Kidney (tissue), 14 donors: ENCODE data around the gene KRT75. TPM values are rescaled to one million over a fixed set of nuclear protein-coding genes. Genes with fewer than 3 reads are reported as not detected.

Experiments
- DNase-seq, 5 donors: peaks; one replicate each; pipeline ENCODE4 v3.0.0-alpha.2; 2013 to 2020
- FAIRE-seq: peaks from 2 replicates; lab custom pipeline; 2012; peaks lifted over from hg19 to GRCh38; lab: Jason Lieb, UNC
- H3K27ac ChIP-seq, 2 donors: one replicate each; pipeline ENCODE4 v1.7.0; 2013; ENCODE audit warnings: low read depth in 2 of 2, low read length in 2 of 2, inconsistent platforms in 1 of 2
- H3K27me3 ChIP-seq: one replicate; pipeline ENCODE4 v1.7.1; 2013; ENCODE audit warnings: low read length, inconsistent platforms; ENCODE audit not compliant: control insufficient read depth, insufficient read depth
- H3K36me3 ChIP-seq, 3 donors: one replicate each; pipeline versions ENCODE4 v1.7.0 to v1.7.1; 2013; ENCODE audit warnings: low read length in 3 of 3, control low read depth in 1 of 3, inconsistent platforms in 1 of 3; ENCODE audit not compliant: insufficient read depth in 3 of 3, control insufficient read depth in 2 of 3
- H3K4me1 ChIP-seq, 3 donors: one replicate each; pipeline versions ENCODE4 v1.7.0 to v1.7.1; 2013; ENCODE audit warnings: low read length in 3 of 3, inconsistent platforms in 1 of 3, low read depth in 1 of 3; ENCODE audit not compliant: control insufficient read depth in 2 of 3, insufficient read depth in 2 of 3
- H3K4me3 ChIP-seq, 3 donors: one replicate each; pipeline versions ENCODE4 v1.7.0 to v1.8.1; 2013; ENCODE audit warnings: low read length in 3 of 3, control low read depth in 1 of 3, inconsistent platforms in 1 of 3
- H3K9ac ChIP-seq, 3 donors: one replicate each; pipeline versions ENCODE4 v1.7.0 to v1.7.1; 2013; ENCODE audit warnings: low read length in 3 of 3, control low read depth in 1 of 3, inconsistent platforms in 1 of 3
- H3K9me3 ChIP-seq, 3 donors: one replicate each; pipeline versions ENCODE4 v1.7.0 to v1.7.1; 2013; ENCODE audit warnings: low read length in 3 of 3, control low read depth in 1 of 3, inconsistent platforms in 1 of 3; ENCODE audit not compliant: control insufficient read depth in 2 of 3, insufficient read depth in 1 of 3
- intact Hi-C: fragments of 100-400 bp; cut with DNase I; formaldehyde crosslinking; loops from one replicate; pipeline ENCODE4 v1.11.1; 2022
- polyA plus RNA-seq: library from polyadenylated mRNA; stranded (reverse); fragments of 350-450 nt; fragmentation: Illumina TruSeq; extraction: RNeasy Lipid Tissue Mini Kit (QIAGEN cat#74804); gene quantifications from one replicate; pipeline ENCODE4 v1.2.3, GENCODE V29; 2014; ENCODE audit warnings: low read depth, low replicate concordance; ENCODE audit not compliant: insufficient read depth
- total RNA-seq: library from RNA; stranded (reverse); fragmentation: NEBNext Ultra II Directional; extraction: Animal tissue kit (Norgen Biotek cat#: 25700); gene quantifications from one replicate; pipeline ENCODE4 v1.2.1, GENCODE V29; 2021
- TF ChIP-seq, protein P1 (sequence below): IDR thresholded peaks from 3 replicates; pipeline ENCODE4 v1.5.1; 2012; ENCODE audit warnings: mild to moderate bottlenecking, moderate library complexity, borderline replicate concordance; ENCODE audit not compliant: insufficient read depth; ENCODE audit errors: extremely low read depth
- donor health status: control.
- donor health status: control.
- donor health status: control.
- donor health status: control.
- donor health status: control.
- donor health status: DM: yes; HTN: yes; CAD: no.
- donor health status: Normal renal cell carcinoma (clear cell type).

The KRT75 gene
- total and polyA plus RNA-seq, 2 donors from 2014 or later, result not detected

DNA sequence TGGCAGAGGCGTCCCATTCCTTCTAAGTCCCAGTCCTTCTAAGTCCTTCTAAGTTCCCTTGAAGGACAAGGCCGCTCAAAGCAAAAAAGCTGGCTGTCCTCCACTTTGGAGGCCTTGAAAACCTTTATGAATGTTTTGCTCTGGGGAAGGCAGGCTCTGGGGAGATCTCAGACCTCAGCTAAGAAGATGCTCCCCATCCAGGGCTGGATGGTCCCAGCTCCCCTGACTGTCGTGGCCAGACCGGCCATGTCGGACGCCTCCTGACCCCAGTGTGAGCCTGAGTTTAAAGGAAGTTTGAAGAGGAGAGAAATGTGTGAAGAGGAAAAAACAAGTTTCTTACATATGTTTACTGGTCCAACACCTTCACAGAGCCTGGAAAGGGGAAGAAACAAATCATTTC lies 54.6 kb downstream of the KRT75 start:
- Histone ChIP-seq H3K9me3 (no peaks in the 10 kb centered on the region), H3K36me3 (no peaks in the 10 kb centered on the region), H3K4me3 (no peak overlapping the region), H3K9ac (no peak overlapping the region), H3K4me1 (no peaks in the 10 kb centered on the region), H3K27me3 (no peaks in the 10 kb centered on the region), H3K27ac (no peak overlapping the region)
- intact Hi-C loops, result loop anchor here (10.0 kb wide), 1 partner anchor 495 kb away; no protein-coding TSS in a partner anchor
- FAIRE-seq, result no peak
- DNase-seq, result no peak
- TF ChIP-seq, protein P1, sequence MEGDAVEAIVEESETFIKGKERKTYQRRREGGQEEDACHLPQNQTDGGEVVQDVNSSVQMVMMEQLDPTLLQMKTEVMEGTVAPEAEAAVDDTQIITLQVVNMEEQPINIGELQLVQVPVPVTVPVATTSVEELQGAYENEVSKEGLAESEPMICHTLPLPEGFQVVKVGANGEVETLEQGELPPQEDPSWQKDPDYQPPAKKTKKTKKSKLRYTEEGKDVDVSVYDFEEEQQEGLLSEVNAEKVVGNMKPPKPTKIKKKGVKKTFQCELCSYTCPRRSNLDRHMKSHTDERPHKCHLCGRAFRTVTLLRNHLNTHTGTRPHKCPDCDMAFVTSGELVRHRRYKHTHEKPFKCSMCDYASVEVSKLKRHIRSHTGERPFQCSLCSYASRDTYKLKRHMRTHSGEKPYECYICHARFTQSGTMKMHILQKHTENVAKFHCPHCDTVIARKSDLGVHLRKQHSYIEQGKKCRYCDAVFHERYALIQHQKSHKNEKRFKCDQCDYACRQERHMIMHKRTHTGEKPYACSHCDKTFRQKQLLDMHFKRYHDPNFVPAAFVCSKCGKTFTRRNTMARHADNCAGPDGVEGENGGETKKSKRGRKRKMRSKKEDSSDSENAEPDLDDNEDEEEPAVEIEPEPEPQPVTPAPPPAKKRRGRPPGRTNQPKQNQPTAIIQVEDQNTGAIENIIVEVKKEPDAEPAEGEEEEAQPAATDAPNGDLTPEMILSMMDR, result no peak

DNA sequence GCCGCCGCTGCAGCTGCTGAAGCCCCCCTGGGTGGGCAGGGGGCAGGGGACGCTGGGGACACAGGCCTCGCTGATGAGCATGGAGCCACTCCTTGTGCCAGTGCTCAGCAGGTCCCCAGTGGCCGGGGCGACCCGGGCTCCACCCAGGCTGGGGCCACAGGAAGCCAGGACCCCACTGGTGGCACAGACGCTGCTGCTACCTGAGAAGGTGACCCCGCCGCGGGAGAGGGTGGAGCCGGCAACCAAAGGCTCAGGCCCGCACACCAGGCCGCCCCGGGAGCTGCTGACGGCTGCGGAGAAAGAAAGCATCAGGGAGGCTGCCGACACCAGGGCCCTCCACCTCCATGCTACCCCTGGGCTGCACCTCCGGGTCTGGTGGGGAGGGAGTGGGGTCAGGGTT lies 56.1 kb downstream of the KRT75 start:
- H3K4me3 ChIP-seq, result no peak overlapping the region
- peaks cover 0 to 3% (median 0%) of the 10 kb centered on the region in 3 donors for H3K9me3 ChIP-seq
- no peaks in the 10 kb centered on the region for H3K27me3 ChIP-seq
- no peak overlapping the region for H3K27ac ChIP-seq
- FAIRE-seq (no peak), DNase-seq (no peak)
- H3K9ac ChIP-seq, result no peak overlapping the region
- intact Hi-C loops, result loop anchor here (10.0 kb wide), 1 partner anchor 497 kb away; no protein-coding TSS in a partner anchor
- TF ChIP-seq, protein P1, result no peak
- no peaks in the 10 kb centered on the region for H3K4me1 ChIP-seq
- H3K36me3 ChIP-seq, result no peaks in the 10 kb centered on the region

DNA sequence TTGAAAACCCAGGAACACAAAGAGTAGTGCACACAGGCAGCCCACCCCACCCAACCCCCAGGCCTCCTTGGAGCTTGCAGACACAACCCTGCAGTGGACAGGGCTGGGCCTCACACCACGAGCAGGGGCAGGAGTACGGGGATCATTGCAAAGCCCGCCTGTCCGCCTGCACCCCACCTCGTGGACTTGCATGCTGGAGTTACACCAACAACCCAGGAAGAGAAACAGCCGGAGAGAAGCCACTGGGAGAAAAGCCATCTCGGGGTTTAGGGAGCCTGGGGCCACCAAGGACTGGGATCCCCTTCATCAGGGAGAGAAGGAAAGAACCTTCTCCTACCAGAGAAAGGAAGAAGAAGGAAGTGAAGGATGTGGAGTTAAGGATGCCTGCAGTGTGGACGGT lies 56.9 kb downstream of the KRT75 start:
- intact Hi-C loops, result loop anchor here (10.0 kb wide), 1 partner anchor 498 kb away; no protein-coding TSS in a partner anchor

More for the DNA sequence above, 56.9 kb downstream of the KRT75 start:
- Histone ChIP-seq H3K9ac (no peak overlapping the region), H3K4me3 (no peak overlapping the region), H3K36me3 (no peaks in the 10 kb centered on the region), H3K4me1 (no peaks in the 10 kb centered on the region), H3K9me3 (peaks cover 0 to 3% (median 0%) of the 10 kb centered on the region in 3 donors), H3K27ac (no peak overlapping the region), H3K27me3 (no peaks in the 10 kb centered on the region)
- TF ChIP-seq, protein P1, result no peak
- DNase-seq (no peak), FAIRE-seq (no peak)

Other genes starting within 250 kb of the KRT75 start
- 12.3 TPM for gene KRT80, start 242.4 kb downstream of the KRT75 start, total RNA-seq
- 1.0 TPM for gene KRT80, start 242.4 kb downstream of the KRT75 start, polyA plus RNA-seq
- 1,490 TPM for gene KRT7, start 201.1 kb downstream of the KRT75 start, total RNA-seq
- gene KRT7, start 201.1 kb downstream of the KRT75 start, polyA plus RNA-seq, result 173 TPM
- gene KRT86, start 159.7 kb downstream of the KRT75 start, total RNA-seq, result 1.3 TPM
- not detected for gene KRT86, start 159.7 kb downstream of the KRT75 start, polyA plus RNA-seq
- not detected for gene KRT81, start 142.8 kb downstream of the KRT75 start, total RNA-seq
- gene KRT81, start 142.8 kb downstream of the KRT75 start, polyA plus RNA-seq, result not detected
- gene KRT83, start 113.0 kb downstream of the KRT75 start, total RNA-seq, result not detected
- gene KRT83, start 113.0 kb downstream of the KRT75 start, polyA plus RNA-seq, result not detected
- not detected for gene KRT85, start 66.9 kb downstream of the KRT75 start, total RNA-seq
- 0.58 TPM for gene KRT85, start 66.9 kb downstream of the KRT75 start, polyA plus RNA-seq
- not detected for gene KRT84, start 48.7 kb downstream of the KRT75 start, total RNA-seq
- gene KRT84, start 48.7 kb downstream of the KRT75 start, polyA plus RNA-seq, result not detected
- gene KRT82, start 28.0 kb downstream of the KRT75 start, total RNA-seq, result not detected
- not detected for gene KRT82, start 28.0 kb downstream of the KRT75 start, polyA plus RNA-seq
- not detected for gene KRT6B, start 17.8 kb upstream of the KRT75 start, total RNA-seq
- not detected for gene KRT6B, start 17.8 kb upstream of the KRT75 start, polyA plus RNA-seq
- not detected for gene KRT6C, start 39.4 kb upstream of the KRT75 start, total RNA-seq
- not detected for gene KRT6C, start 39.4 kb upstream of the KRT75 start, polyA plus RNA-seq
- gene KRT6A, start 58.9 kb upstream of the KRT75 start, total RNA-seq, result not detected
- not detected for gene KRT6A, start 58.9 kb upstream of the KRT75 start, polyA plus RNA-seq
- gene KRT5, start 86.0 kb upstream of the KRT75 start, total RNA-seq, result 0.69 TPM
- not detected for gene KRT5, start 86.0 kb upstream of the KRT75 start, polyA plus RNA-seq
- not detected for gene KRT71, start 118.8 kb upstream of the KRT75 start, total RNA-seq
- not detected for gene KRT71, start 118.8 kb upstream of the KRT75 start, polyA plus RNA-seq
- gene KRT74, start 139.5 kb upstream of the KRT75 start, total RNA-seq, result not detected
- gene KRT74, start 139.5 kb upstream of the KRT75 start, polyA plus RNA-seq, result not detected
- not detected for gene KRT72, start 167.1 kb upstream of the KRT75 start, total RNA-seq
- gene KRT72, start 167.1 kb upstream of the KRT75 start, polyA plus RNA-seq, result not detected
- gene KRT73, start 184.2 kb upstream of the KRT75 start, total RNA-seq, result not detected
- not detected for gene KRT73, start 184.2 kb upstream of the KRT75 start, polyA plus RNA-seq
- not detected for gene KRT2, start 217.8 kb upstream of the KRT75 start, total RNA-seq
- gene KRT2, start 217.8 kb upstream of the KRT75 start, polyA plus RNA-seq, result not detected
- gene KRT1, start 246.0 kb upstream of the KRT75 start, total RNA-seq, result not detected
- gene KRT1, start 246.0 kb upstream of the KRT75 start, polyA plus RNA-seq, result not detected